K562 (cell line): Measurements from ENCODE around the gene MYL9. TPM values are rescaled to one million over a fixed set of nuclear protein-coding genes. Genes with fewer than 3 reads are reported as not detected.

Source experiments
- ATAC-seq: fragments of 200-7000 bp; cut with Tn5 transposase; 3 replicates; pipeline ENCODE4 v1.9.1; 2020; ENCODE audit warnings: moderate library complexity
- BruUV-seq: library from RNA; stranded (reverse); fragments of 400-500 nt; replicated peaks from 2 replicates; lab custom pipeline; 2021; lab: Mats Ljungman, UMichigan
- CTCF ChIA-PET: fragments of 300-600 bp; formaldehyde crosslinking; extraction: SDS; loops from one replicate; lab custom pipeline; 2021; ENCODE audit warnings: low intra/inter-chr PET ratio; lab: Yijun Ruan, JAX
- POLR2A ChIA-PET: fragments of 300-600, 350-650 bp; sonication (Branson Sonifier 250); formaldehyde crosslinking; extraction: SDS; loops from one replicate; lab custom pipeline; 2021; ENCODE audit warnings: antibody characterized with exemption, inconsistent platforms; lab: Yijun Ruan, JAX
- DNase-seq, 4 experiments: peaks; one replicate each; pipeline versions ENCODE4 v3.0.0 to v3.0.0-alpha.2; 2011 to 2018; ENCODE audit warnings: low spot score in 3 of 4, mixed read lengths in 3 of 4; ENCODE audit errors: extremely low read depth in 1 of 4
- FAIRE-seq: peaks from 2 replicates; lab custom pipeline; 2011; peaks lifted over from hg19 to GRCh38; lab: Jason Lieb, UNC
- H2AFZ ChIP-seq: 2 replicates; pipeline ENCODE4 v1.6.0; 2011; ENCODE audit warnings: low read depth, low read length, control low read depth, inconsistent platforms
- H3K27ac ChIP-seq: fragments of 200-600 bp; 3 replicates; pipeline ENCODE4 v1.8.0; 2011; ENCODE audit warnings: low read depth, mild to moderate bottlenecking, control low read depth, inconsistent platforms, low read length, moderate library complexity, mixed read lengths; ENCODE audit errors: extremely low read depth
- H3K27me3 ChIP-seq, 2 experiments: fragments of 300-600 bp in 1 of 2; 2 replicates in 1 of 2; 3 replicates in 1 of 2; pipeline versions ENCODE4 v1.6.0 to v1.8.0; 2011; ENCODE audit warnings: inconsistent platforms in 2 of 2, low read length in 2 of 2, mild to moderate bottlenecking in 1 of 2, mixed read lengths in 1 of 2, moderate library complexity in 1 of 2; ENCODE audit not compliant: control insufficient read depth in 2 of 2, insufficient read depth in 2 of 2
- H3K36me3 ChIP-seq: fragments of 300-600 bp; 3 replicates; pipeline ENCODE4 v1.8.0; 2011; ENCODE audit warnings: mild to moderate bottlenecking, low read length, inconsistent platforms; ENCODE audit not compliant: control insufficient read depth, insufficient read depth
- H3K4me1 ChIP-seq, 2 experiments: fragments of 200-600 bp in 1 of 2; replicated peaks in 1 of 2; 2 replicates in 1 of 2; 3 replicates in 1 of 2; pipeline versions ENCODE4 v1.5.1 to v1.8.0; 2011; ENCODE audit warnings: inconsistent platforms in 2 of 2, low read length in 2 of 2, mild to moderate bottlenecking in 1 of 2, mixed read lengths in 1 of 2, moderate library complexity in 1 of 2; ENCODE audit not compliant: control insufficient read depth in 2 of 2, insufficient read depth in 2 of 2
- H3K4me2 ChIP-seq: 2 replicates; pipeline ENCODE4 v1.6.1; 2011; ENCODE audit warnings: low read length, control low read depth, inconsistent platforms, mixed read lengths; ENCODE audit not compliant: insufficient read depth
- H3K4me3 ChIP-seq: fragments of 200-600 bp; sonication (generic), shearing (Covaris generic); 2 replicates; pipeline ENCODE4 v1.5.1; 2016; ENCODE audit warnings: control low read depth, inconsistent platforms
- H3K79me2 ChIP-seq: fragments of 200-600 bp; 3 replicates; pipeline ENCODE4 v1.8.0; 2011; ENCODE audit warnings: low read length, inconsistent platforms; ENCODE audit not compliant: control insufficient read depth, insufficient read depth
- H3K9ac ChIP-seq, 2 experiments: 2 replicates each; pipeline versions ENCODE4 v1.6.0 to v1.6.1; 2011; ENCODE audit warnings: low read depth in 2 of 2, low read length in 2 of 2, control low read depth in 1 of 2, inconsistent platforms in 1 of 2, mild to moderate bottlenecking in 1 of 2, mixed read lengths in 1 of 2; ENCODE audit not compliant: insufficient read depth in 1 of 2
- H3K9me1 ChIP-seq: one replicate; pipeline ENCODE4 v1.6.0; 2011; ENCODE audit warnings: inconsistent platforms, mild to moderate bottlenecking, low read length, moderate library complexity; ENCODE audit not compliant: control insufficient read depth, insufficient read depth
- H3K9me3 ChIP-seq: replicated peaks from 2 replicates; pipeline ENCODE4 v1.5.1; 2011; ENCODE audit warnings: low read depth, low read length, inconsistent platforms; ENCODE audit not compliant: control insufficient read depth, insufficient read depth
- H4K20me1 ChIP-seq: replicated peaks from 2 replicates; pipeline ENCODE4 v1.6.1; 2011; ENCODE audit warnings: low read length, inconsistent platforms, mixed read lengths; ENCODE audit not compliant: control insufficient read depth, insufficient read depth
- BDP1 ChIP-seq: IDR thresholded peaks from 3 replicates; pipeline ENCODE4 v1.6.1; 2011; ENCODE audit not compliant: insufficient read length, insufficient read depth
- CCNT2 ChIP-seq: IDR thresholded peaks from 2 replicates; pipeline ENCODE4 v1.6.1; 2011; ENCODE audit warnings: borderline replicate concordance, low read depth, mild to moderate bottlenecking, moderate library complexity, mixed read lengths, low read length; ENCODE audit not compliant: insufficient read length; ENCODE audit errors: extremely low read depth
- DACH1 ChIP-seq: fragments of 450-650 bp; IDR thresholded peaks from 2 replicates; pipeline ENCODE4 v1.6.1; 2018; ENCODE audit not compliant: partially characterized antibody
- DNMT1 ChIP-seq: fragments of 450-650 bp; IDR thresholded peaks from 2 replicates; pipeline ENCODE4 v1.6.1; 2016; ENCODE audit warnings: antibody characterized with exemption, mild to moderate bottlenecking
- MCM7 ChIP-seq, 2 experiments: fragments of 450-650 bp; IDR thresholded peaks; 2 replicates each; pipeline ENCODE4 v1.6.1; 2016 to 2018
- POLR2B ChIP-seq: fragments of 450-650 bp; IDR thresholded peaks from 2 replicates; pipeline ENCODE4 v1.6.1; 2018; ENCODE audit warnings: low read depth; ENCODE audit not compliant: partially characterized antibody
- RBM15 ChIP-seq: fragments of 200-400 bp; formaldehyde crosslinking; IDR thresholded peaks from 2 replicates; pipeline ENCODE4 v1.6.1; 2018; ENCODE audit warnings: mild to moderate bottlenecking, low read length, moderate library complexity; ENCODE audit not compliant: insufficient read depth
- SMAD3 ChIP-seq: fragments of 450-650 bp; formaldehyde crosslinking; conservative IDR thresholded peaks from 2 replicates; pipeline ENCODE4 v1.4.0; 2020; ENCODE audit warnings: mild to moderate bottlenecking
- ZNF274 ChIP-seq: IDR thresholded peaks from 2 replicates; pipeline ENCODE4 v1.6.1; 2011; ENCODE audit warnings: low read depth, mild to moderate bottlenecking, low read length, moderate library complexity, borderline replicate concordance
- ZNF551 ChIP-seq: fragments of 250-450 bp; sonication (Bioruptor Pico); IDR thresholded peaks from 2 replicates; pipeline ENCODE4 v1.5.0; 2021; ENCODE audit warnings: mild to moderate bottlenecking, moderate library complexity
- ZNF668 ChIP-seq: fragments of 250-450 bp; sonication (Bioruptor Pico); IDR thresholded peaks from 2 replicates; pipeline ENCODE4 v1.8.0; 2022; ENCODE audit warnings: mild to moderate bottlenecking, inconsistent platforms
- WGBS: fragments of 100-300 bp; shearing (Covaris generic); methylation state at CpG from one replicate; pipeline ENCODE4 v1.1.6; 2016; ENCODE audit warnings: low coverage, mixed read lengths; ENCODE audit not compliant: insufficient coverage; ENCODE audit errors: missing lambda C conversion rate; 5-methylcytosine and 5-hydroxymethylcytosine counted together
- in situ Hi-C: fragments of 300-500 bp; cut with MboI; formaldehyde crosslinking; loops from 4 replicates; pipeline ENCODE4 v1.15.0; 2018; ENCODE audit warnings: inconsistent platforms, mixed read lengths
- intact Hi-C: fragments of 100-400 bp; cut with micrococcal nuclease; formaldehyde crosslinking; loops from 2 replicates; pipeline ENCODE4 v1.14.2; 2022
- polyA plus RNA-seq, 8 experiments: library from polyadenylated mRNA; depleted of rRNA in 4 of 8; stranded (reverse) in 5 of 8; unstranded in 3 of 8; fragments of >200 nt; fragmentation: Nextera tagmentation in 2 of 8; fragmentation: Illumina TruSeq in 1 of 8; extraction: Ambion mirVana in 2 of 8; extraction: Trizol in 1 of 8; gene quantifications; 2 replicates each; pipeline versions ENCODE4 v1.2.1 to v1.2.3, GENCODE V29; 2011 to 2014; ENCODE audit warnings: inconsistent platforms in 1 of 8, missing spikeins in 1 of 8
- total RNA-seq, 7 experiments: library from RNA; depleted of rRNA in 6 of 7; stranded (reverse); fragments of >200 nt in 6 of 7; fragmentation: Illumina TruSeq in 2 of 7; extraction: Trizol in 2 of 7; gene quantifications; 2 replicates each; pipeline versions ENCODE4 v1.2.1 to v1.2.3, GENCODE V29; 2011 to 2021; ENCODE audit warnings: low replicate concordance in 1 of 7
- TF ChIP-seq, protein P1 (sequence below), 2 experiments: fragments of 450-650 bp in 1 of 2; sonication (generic) in 1 of 2; formaldehyde crosslinking; conservative IDR thresholded peaks; 2 replicates each; pipeline versions ENCODE4 v1.4.0 to v1.8.1; 2020 to 2022; ENCODE audit warnings: mild to moderate bottlenecking in 1 of 2, missing genetic modification reagents in 1 of 2
- TF ChIP-seq, protein P2 (sequence below): fragments of 250-450 bp; sonication (Bioruptor Pico); IDR thresholded peaks from 2 replicates; pipeline ENCODE4 v1.9.0; 2021; ENCODE audit warnings: mild to moderate bottlenecking, inconsistent platforms
- TF ChIP-seq, protein P3 (sequence below): sonication (generic); formaldehyde crosslinking; IDR thresholded peaks from 2 replicates; pipeline ENCODE4 v1.8.1; 2023; ENCODE audit warnings: mild to moderate bottlenecking, missing genetic modification reagents

Gene MYL9
- total and polyA plus RNA-seq, 9 of the 15 experiments (the other 6 are each of a cell fraction or from before 2014, with no cell fraction given) = 0.11 to 3.2 (median 0.81) TPM; not detected in 1

DNA sequence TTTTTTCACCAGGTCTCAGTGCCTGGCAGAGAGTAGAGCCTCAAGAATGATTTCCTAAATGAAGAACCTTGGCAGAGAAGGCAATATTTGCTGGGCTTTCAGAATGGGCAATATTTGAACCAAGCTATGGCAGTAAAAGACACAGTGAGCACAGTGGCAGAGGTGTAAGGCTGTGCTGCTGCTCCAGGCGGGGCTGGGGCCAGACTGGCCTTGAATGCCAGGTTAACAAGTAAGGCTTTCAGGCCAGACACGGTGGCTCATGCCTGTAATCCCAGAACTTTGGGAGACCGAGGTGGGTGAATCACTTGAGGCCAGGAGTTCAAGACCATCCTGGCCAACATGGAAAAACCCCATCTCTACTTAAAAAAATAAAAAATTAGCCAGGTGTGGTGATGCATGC is 8.5 kb upstream of the MYL9 start:
- Histone ChIP-seq H2AFZ (no peak overlapping the region), H3K4me3 (no peak overlapping the region), H3K79me2 (no peaks in the 10 kb centered on the region), H3K4me1 (no peaks in the 10 kb centered on the region; a peak in 1 of 5 replicates)
- no peak for DNase-seq
- intact Hi-C loops = no loop called here
- TF ChIP-seq, protein P1, sequence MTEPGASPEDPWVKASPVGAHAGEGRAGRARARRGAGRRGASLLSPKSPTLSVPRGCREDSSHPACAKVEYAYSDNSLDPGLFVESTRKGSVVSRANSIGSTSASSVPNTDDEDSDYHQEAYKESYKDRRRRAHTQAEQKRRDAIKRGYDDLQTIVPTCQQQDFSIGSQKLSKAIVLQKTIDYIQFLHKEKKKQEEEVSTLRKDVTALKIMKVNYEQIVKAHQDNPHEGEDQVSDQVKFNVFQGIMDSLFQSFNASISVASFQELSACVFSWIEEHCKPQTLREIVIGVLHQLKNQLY (CRISPR knock-in tag; conservative IDR thresholded peaks at IDR 0.05) = no peak
- TF ChIP-seq MCM7 (IDR thresholded peaks at IDR 0.05) = no peak
- TF ChIP-seq, protein P2, sequence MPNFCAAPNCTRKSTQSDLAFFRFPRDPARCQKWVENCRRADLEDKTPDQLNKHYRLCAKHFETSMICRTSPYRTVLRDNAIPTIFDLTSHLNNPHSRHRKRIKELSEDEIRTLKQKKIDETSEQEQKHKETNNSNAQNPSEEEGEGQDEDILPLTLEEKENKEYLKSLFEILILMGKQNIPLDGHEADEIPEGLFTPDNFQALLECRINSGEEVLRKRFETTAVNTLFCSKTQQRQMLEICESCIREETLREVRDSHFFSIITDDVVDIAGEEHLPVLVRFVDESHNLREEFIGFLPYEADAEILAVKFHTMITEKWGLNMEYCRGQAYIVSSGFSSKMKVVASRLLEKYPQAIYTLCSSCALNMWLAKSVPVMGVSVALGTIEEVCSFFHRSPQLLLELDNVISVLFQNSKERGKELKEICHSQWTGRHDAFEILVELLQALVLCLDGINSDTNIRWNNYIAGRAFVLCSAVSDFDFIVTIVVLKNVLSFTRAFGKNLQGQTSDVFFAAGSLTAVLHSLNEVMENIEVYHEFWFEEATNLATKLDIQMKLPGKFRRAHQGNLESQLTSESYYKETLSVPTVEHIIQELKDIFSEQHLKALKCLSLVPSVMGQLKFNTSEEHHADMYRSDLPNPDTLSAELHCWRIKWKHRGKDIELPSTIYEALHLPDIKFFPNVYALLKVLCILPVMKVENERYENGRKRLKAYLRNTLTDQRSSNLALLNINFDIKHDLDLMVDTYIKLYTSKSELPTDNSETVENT (CRISPR knock-in tag) = no peak
- no peak for TF ChIP-seq DACH1
- TF ChIP-seq ZNF551 (CRISPR knock-in tag) = no peak
- TF ChIP-seq BDP1 = no peak
- no peak for TF ChIP-seq RBM15
- no peak for TF ChIP-seq SMAD3 (CRISPR knock-in tag)
- TF ChIP-seq POLR2B = no peak
- no peak for TF ChIP-seq DNMT1
- TF ChIP-seq ZNF274 = no peak
- TF ChIP-seq CCNT2 = no peak
- TF ChIP-seq ZNF668 (CRISPR knock-in tag) = no peak
- TF ChIP-seq, protein P3, sequence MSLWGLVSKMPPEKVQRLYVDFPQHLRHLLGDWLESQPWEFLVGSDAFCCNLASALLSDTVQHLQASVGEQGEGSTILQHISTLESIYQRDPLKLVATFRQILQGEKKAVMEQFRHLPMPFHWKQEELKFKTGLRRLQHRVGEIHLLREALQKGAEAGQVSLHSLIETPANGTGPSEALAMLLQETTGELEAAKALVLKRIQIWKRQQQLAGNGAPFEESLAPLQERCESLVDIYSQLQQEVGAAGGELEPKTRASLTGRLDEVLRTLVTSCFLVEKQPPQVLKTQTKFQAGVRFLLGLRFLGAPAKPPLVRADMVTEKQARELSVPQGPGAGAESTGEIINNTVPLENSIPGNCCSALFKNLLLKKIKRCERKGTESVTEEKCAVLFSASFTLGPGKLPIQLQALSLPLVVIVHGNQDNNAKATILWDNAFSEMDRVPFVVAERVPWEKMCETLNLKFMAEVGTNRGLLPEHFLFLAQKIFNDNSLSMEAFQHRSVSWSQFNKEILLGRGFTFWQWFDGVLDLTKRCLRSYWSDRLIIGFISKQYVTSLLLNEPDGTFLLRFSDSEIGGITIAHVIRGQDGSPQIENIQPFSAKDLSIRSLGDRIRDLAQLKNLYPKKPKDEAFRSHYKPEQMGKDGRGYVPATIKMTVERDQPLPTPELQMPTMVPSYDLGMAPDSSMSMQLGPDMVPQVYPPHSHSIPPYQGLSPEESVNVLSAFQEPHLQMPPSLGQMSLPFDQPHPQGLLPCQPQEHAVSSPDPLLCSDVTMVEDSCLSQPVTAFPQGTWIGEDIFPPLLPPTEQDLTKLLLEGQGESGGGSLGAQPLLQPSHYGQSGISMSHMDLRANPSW (CRISPR knock-in tag) = no peak
- TF ChIP-seq, all 486 proteins: peak for 0
- CTCF ChIA-PET = no interaction called here
- Histone ChIP-seq H3K9me1 (no peaks in the 10 kb centered on the region), H3K36me3 (no peaks in the 10 kb centered on the region; the same call in 2 of the 3 replicates), H3K27ac (no peak overlapping the region), H3K9me3 (no peaks in the 10 kb centered on the region), H3K4me2 (no peak overlapping the region), H3K27me3 (no peaks in the 10 kb centered on the region; a peak in 1 of 5 replicates), H4K20me1 (0 out of 2 replicates have a peak, but pooled peaks cover 3% of the 10 kb centered on the region), H3K9ac (no peak overlapping the region)
- in situ Hi-C loops = no loop called here
- FAIRE-seq (no peak), ATAC-seq (no peak)
- WGBS = 6% methylated on average over 3 of the region's 3 CpGs
- POLR2A ChIA-PET = interaction anchor here (0.5 kb wide), 1 partner anchor 143 kb away, joined by 4 read pairs; no protein-coding TSS in a partner anchor
- BruUV-seq = no TSS peak
